ENCODE results near the gene HEXIM1. TPM values are rescaled to one million over a fixed set of nuclear protein-coding genes. Genes with fewer than 3 reads are reported as not detected.

Gene HEXIM1
- 10 to 100 TPM; 48.7 to 64.0 TPM for total RNA-seq
- 10 to 100 TPM; 40.8 to 62.6 TPM for polyA plus RNA-seq
- long read RNA-seq, donor 1, transcript HEXIM1-201 (1 exons, 3,600 nt): major isoform, 154 of 155 reads
- long read RNA-seq, donor 1, partial matches to known transcripts: 0 of 155 reads
- long read RNA-seq, donor 1, other reads (novel, unspliced or antisense): 1 of 155 reads
- long read RNA-seq, donor 2, transcript HEXIM1-201 (1 exons, 3,600 nt): major isoform, 27 of 27 reads
- long read RNA-seq, donor 2, partial matches to known transcripts: 0 of 27 reads
- long read RNA-seq, donor 2, other reads (novel, unspliced or antisense): 0 of 27 reads

GRCh38 chr17:45148183-45149036, at the start of gene HEXIM1:
Gene HEXIM1, plus strand, starts transcription at chr17:45148475. Its CDS starts 716 bp downstream, at chr17:45149191.
- ATAC-seq (ENCODE audit: low FRiP score) (peak; percentile 90), DNase-seq (peak; percentile 99 to 100)
- Histone ChIP-seq H3K4me1 (ENCODE audit: control insufficient read depth in 1 of 2, insufficient read depth in 2 of 2, low read length in 2 of 2) (peaks cover 0 to 2% of the 10 kb centered on the region in 2 donors), H3K27ac (ENCODE audit: low read depth in 1 of 2, low read length in 2 of 2) (peak within 1 kb of the TSS; percentile 85 to 94), H3K4me3 (ENCODE audit: low read length in 2 of 2) (peak within 1 kb of the TSS; percentile 60 to 83), H3K36me3 (ENCODE audit: control insufficient read depth in 1 of 2, insufficient read depth in 2 of 2, low read length in 1 of 2) (no peaks in the 10 kb centered on the region), H3K9me3 (ENCODE audit: control insufficient read depth, low read length) (no peaks in the 10 kb centered on the region), H3K27me3 (ENCODE audit: control insufficient read depth in 1 of 2, insufficient read depth in 2 of 2, low read length in 1 of 2) (peaks cover 0 to 2% of the 10 kb centered on the region in 2 donors)
- intact Hi-C loops (cut with DNase I): loop anchor here in 1 of 2 donors (1.0 to 10.0 kb wide), 4 partner anchors 13 to 166 kb away; partner anchors contain the start of genes HEXIM2 and MAP3K14
- WGBS, 2 donors: 0% methylated on average over 57 to 58 of the region's 58 CpGs

- Histone ChIP-seq H3K27me3 (ENCODE audit: control insufficient read depth in 1 of 2, insufficient read depth in 2 of 2, low read length in 1 of 2) (no peaks in the 10 kb centered on the region), H3K4me1 (ENCODE audit: control insufficient read depth in 1 of 2, insufficient read depth in 2 of 2, low read length in 2 of 2) (no peaks in the 10 kb centered on the region), H3K9me3 (ENCODE audit: control insufficient read depth, low read length) (no peaks in the 10 kb centered on the region), H3K36me3 (ENCODE audit: control insufficient read depth in 1 of 2, insufficient read depth in 2 of 2, low read length in 1 of 2) (peaks cover 4 to 13% of the 10 kb centered on the region in 2 donors), H3K27ac (ENCODE audit: low read depth in 1 of 2, low read length in 2 of 2) (peak overlapping the region in 1 of 2 donors; percentile 44), H3K4me3 (ENCODE audit: low read length in 2 of 2) (no peak overlapping the region)
- ATAC-seq (ENCODE audit: low FRiP score) (peak; percentile 91), DNase-seq (peak; percentile 93 to 96)
- 32% methylated on average over 9 of the region's 9 CpGs for WGBS, 2 donors
- intact Hi-C loops (cut with DNase I): loop anchor here (2.0 to 5.0 kb wide), 4 partner anchors 33 to 76 kb away; partner anchors contain the start of genes PLCD3 (in 2 of the 2) and NMT1 (in 1 of the 2)
Measured at GRCh38 chr17:45098869-45099616, 49.2 kb upstream of the HEXIM1 start.

GRCh38 chr17:45101546-45101882, 46.8 kb upstream of the HEXIM1 start:
- ATAC-seq (ENCODE audit: low FRiP score) (no peak), DNase-seq (no peak)
- 47% methylated on average over 6 to 9 of the region's 9 CpGs for WGBS, 2 donors
- peaks cover 11 to 20% of the 10 kb centered on the region in 2 donors for H3K36me3 ChIP-seq (ENCODE audit: control insufficient read depth in 1 of 2, insufficient read depth in 2 of 2, low read length in 1 of 2)
- no peaks in the 10 kb centered on the region for H3K9me3 ChIP-seq (ENCODE audit: control insufficient read depth, low read length)
- H3K27ac ChIP-seq (ENCODE audit: low read depth in 1 of 2, low read length in 2 of 2): peak overlapping the region in 1 of 2 donors; percentile 4
- H3K4me1 ChIP-seq (ENCODE audit: control insufficient read depth in 1 of 2, insufficient read depth in 2 of 2, low read length in 2 of 2): no peaks in the 10 kb centered on the region
- intact Hi-C loops (cut with DNase I): loop anchor here in 1 of 2 donors (5.0 kb wide), 1 partner anchor 179 kb away; no protein-coding TSS in a partner anchor
- no peaks in the 10 kb centered on the region for H3K27me3 ChIP-seq (ENCODE audit: control insufficient read depth in 1 of 2, insufficient read depth in 2 of 2, low read length in 1 of 2)
- H3K4me3 ChIP-seq (ENCODE audit: low read length in 2 of 2): no peak overlapping the region

- Histone ChIP-seq H3K9me3 (ENCODE audit: control insufficient read depth, low read length) (no peaks in the 10 kb centered on the region), H3K27ac (ENCODE audit: low read depth in 1 of 2, low read length in 2 of 2) (peak overlapping the region in 1 of 2 donors; percentile 71), H3K4me3 (ENCODE audit: low read length in 2 of 2) (no peak overlapping the region), H3K36me3 (ENCODE audit: control insufficient read depth in 1 of 2, insufficient read depth in 2 of 2, low read length in 1 of 2) (peaks cover 11 to 17% of the 10 kb centered on the region in 2 donors), H3K27me3 (ENCODE audit: control insufficient read depth in 1 of 2, insufficient read depth in 2 of 2, low read length in 1 of 2) (no peaks in the 10 kb centered on the region), H3K4me1 (ENCODE audit: control insufficient read depth in 1 of 2, insufficient read depth in 2 of 2, low read length in 2 of 2) (no peaks in the 10 kb centered on the region)
- DNase-seq (no peak), ATAC-seq (ENCODE audit: low FRiP score) (no peak)
- WGBS, 2 donors: 35 to 38% methylated on average over 12 of the region's 12 CpGs
- intact Hi-C loops (cut with DNase I): loop anchor here in 1 of 2 donors (5.0 kb wide), 1 partner anchor 180 kb away; no protein-coding TSS in a partner anchor
Measured at GRCh38 chr17:45101883-45102811, 46.1 kb upstream of the HEXIM1 start.

GRCh38 chr17:45102856-45103255, 45.4 kb upstream of the HEXIM1 start:
- Histone ChIP-seq H3K4me3 (ENCODE audit: low read length in 2 of 2) (no peak overlapping the region), H3K27ac (ENCODE audit: low read depth in 1 of 2, low read length in 2 of 2) (peak overlapping the region in 1 of 2 donors; percentile 71), H3K9me3 (ENCODE audit: control insufficient read depth, low read length) (no peaks in the 10 kb centered on the region), H3K27me3 (ENCODE audit: control insufficient read depth in 1 of 2, insufficient read depth in 2 of 2, low read length in 1 of 2) (no peaks in the 10 kb centered on the region), H3K4me1 (ENCODE audit: control insufficient read depth in 1 of 2, insufficient read depth in 2 of 2, low read length in 2 of 2) (no peaks in the 10 kb centered on the region), H3K36me3 (ENCODE audit: control insufficient read depth in 1 of 2, insufficient read depth in 2 of 2, low read length in 1 of 2) (peaks cover 7 to 15% of the 10 kb centered on the region in 2 donors)
- DNase-seq: no peak
- intact Hi-C loops (cut with DNase I): loop anchor here in 1 of 2 donors (5.0 kb wide), 1 partner anchor 181 kb away; no protein-coding TSS in a partner anchor
- ATAC-seq (ENCODE audit: low FRiP score): no peak
- WGBS, 2 donors: 59 to 66% methylated on average over 9 of the region's 9 CpGs

GRCh38 chr17:45103269-45103795, 44.9 kb upstream of the HEXIM1 start:
- H3K36me3 ChIP-seq (ENCODE audit: control insufficient read depth in 1 of 2, insufficient read depth in 2 of 2, low read length in 1 of 2): peaks cover 7 to 15% of the 10 kb centered on the region in 2 donors
- no peaks in the 10 kb centered on the region for H3K9me3 ChIP-seq (ENCODE audit: control insufficient read depth, low read length)
- no peaks in the 10 kb centered on the region for H3K4me1 ChIP-seq (ENCODE audit: control insufficient read depth in 1 of 2, insufficient read depth in 2 of 2, low read length in 2 of 2)
- ATAC-seq (ENCODE audit: low FRiP score) (no peak), DNase-seq (no peak)
- no peak overlapping the region for H3K4me3 ChIP-seq (ENCODE audit: low read length in 2 of 2)
- intact Hi-C loops (cut with DNase I): loop anchor here in 1 of 2 donors (5.0 kb wide), 1 partner anchor 181 kb away; no protein-coding TSS in a partner anchor
- WGBS, 2 donors: 57 to 71% methylated on average over 9 of the region's 9 CpGs
- H3K27ac ChIP-seq (ENCODE audit: low read depth in 1 of 2, low read length in 2 of 2): no peak overlapping the region
- no peaks in the 10 kb centered on the region for H3K27me3 ChIP-seq (ENCODE audit: control insufficient read depth in 1 of 2, insufficient read depth in 2 of 2, low read length in 1 of 2)

- intact Hi-C loops (cut with DNase I): loop anchor here in 1 of 2 donors (5.0 kb wide), 1 partner anchor 182 kb away; no protein-coding TSS in a partner anchor
- Histone ChIP-seq H3K36me3 (ENCODE audit: control insufficient read depth in 1 of 2, insufficient read depth in 2 of 2, low read length in 1 of 2) (peaks cover 7 to 15% of the 10 kb centered on the region in 2 donors), H3K4me3 (ENCODE audit: low read length in 2 of 2) (no peak overlapping the region), H3K27me3 (ENCODE audit: control insufficient read depth in 1 of 2, insufficient read depth in 2 of 2, low read length in 1 of 2) (no peaks in the 10 kb centered on the region), H3K4me1 (ENCODE audit: control insufficient read depth in 1 of 2, insufficient read depth in 2 of 2, low read length in 2 of 2) (no peaks in the 10 kb centered on the region), H3K27ac (ENCODE audit: low read depth in 1 of 2, low read length in 2 of 2) (no peak overlapping the region), H3K9me3 (ENCODE audit: control insufficient read depth, low read length) (no peaks in the 10 kb centered on the region)
- 81 to 82% methylated on average over 8 of the region's 8 CpGs for WGBS, 2 donors
- ATAC-seq (ENCODE audit: low FRiP score) (no peak), DNase-seq (no peak)
Measured at GRCh38 chr17:45104029-45104428, 44.2 kb upstream of the HEXIM1 start.
